ENCODE results near the gene STK39.

GRCh38 chr2:168176402-168176801 lies 71.0 kb downstream of the STK39 start:
- TF ChIP-seq GATA2 (IDR thresholded peaks at IDR 0.05; ENCODE audit: low read depth, low read length) = no peak
- no peak for TF ChIP-seq GATA3 (IDR thresholded peaks at IDR 0.05; ENCODE audit: low read depth, low read length)

Data from SH-SY5Y (cell line).